ENCODE data around the gene MBD5. TPM values are rescaled to one million over a fixed set of nuclear protein-coding genes. Genes with fewer than 3 reads are reported as not detected.

The MBD5 gene
- total and polyA plus RNA-seq, 2 of the 4 experiments (the other 2 are of a cell fraction): 9.8 to 14.2 TPM

GRCh38 chr2:148533004-148533403 lies 512.1 kb downstream of the MBD5 start:
- Histone ChIP-seq H3K4me1 (ENCODE audit: control insufficient read depth, insufficient read depth, low read length) (no peaks in the 10 kb centered on the region), H3K4me2 (ENCODE audit: low read depth, low read length) (no peak overlapping the region), H4K20me1 (ENCODE audit: insufficient read depth, low read length) (no peaks in the 10 kb centered on the region; the same call in 1 of the 2 replicates), H2AFZ (replicated peaks; ENCODE audit: low read length, poor library complexity) (no peak overlapping the region), H3K14ac (replicated peaks; ENCODE audit: low read depth, low read length) (no peak overlapping the region), H2BK15ac (ENCODE audit: low read depth, low read length) (no peak overlapping the region), H3K18ac (ENCODE audit: low read depth, low read length) (no peak overlapping the region), H2AK5ac (ENCODE audit: low read depth, low read length) (no peak overlapping the region), H4K91ac (ENCODE audit: insufficient read depth, low read depth, low read length) (no peak overlapping the region), H2BK20ac (ENCODE audit: low read depth, low read length) (no peak overlapping the region), H3K9ac (ENCODE audit: low read depth, low read length) (no peak overlapping the region), H3K79me1 (ENCODE audit: low read depth in 1 of 2, low read length in 2 of 2) (no peaks in the 10 kb centered on the region), H2BK5ac (ENCODE audit: low read depth, low read length, poor library complexity, severe bottlenecking) (no peak overlapping the region), H2BK120ac (ENCODE audit: low read depth, low read length) (no peak overlapping the region), H3K56ac (ENCODE audit: extremely low read depth, insufficient read depth, low read length) (no peak overlapping the region), H2AK9ac (replicated peaks; ENCODE audit: low read depth, low read length, poor library complexity) (no peak overlapping the region), H3K9me3 (ENCODE audit: control insufficient read depth, insufficient read depth, low read length) (no peaks in the 10 kb centered on the region), H4K8ac (ENCODE audit: low read depth in 2 of 2, low read length in 2 of 2) (no peak overlapping the region), H3K4me3 (ENCODE audit: insufficient read depth, low read depth, low read length) (no peak overlapping the region), H3K9me1 (ENCODE audit: insufficient read depth, low read length) (no peaks in the 10 kb centered on the region), H3K27ac (ENCODE audit: insufficient read depth, low read length) (no peak overlapping the region), H3K23ac (ENCODE audit: low read depth, low read length) (no peak overlapping the region), H4K5ac (ENCODE audit: low read depth, low read length) (no peak overlapping the region), H3K36me3 (ENCODE audit: control insufficient read depth, insufficient read depth, low read length) (no peaks in the 10 kb centered on the region), H3K4ac (ENCODE audit: low read depth, low read length) (no peak overlapping the region), H3K27me3 (ENCODE audit: control insufficient read depth, insufficient read depth, low read length) (peaks cover 6% of the 10 kb centered on the region)
- intact Hi-C loops (cut with micrococcal nuclease) (loop anchor here (5.0 kb wide), 1 partner anchor 459 kb away; no protein-coding TSS in a partner anchor), in situ Hi-C loops (cut with MboI; ENCODE audit: low sequenced_read_pairs) (no loop called here), dilution Hi-C loops (cut with HindIII; ENCODE audit: low sequenced_read_pairs, unreplicated experiment) (no loop called here)
- WGBS, 2 experiments (ENCODE audit: extremely low coverage in 2 of 2, insufficient read length in 1 of 2): no CpG with 5 or more reads among the region's 8 CpGs
- POLR2A ChIA-PET (ENCODE audit: unreplicated experiment): interaction anchor here (0.5 kb wide), 1 partner anchor 58 kb away, joined by 5 read pairs; no protein-coding TSS in a partner anchor
- ATAC-seq (ENCODE audit: low read depth) (no peak), DNase-seq (no peak)
- CTCF ChIA-PET: no interaction called here
- TF ChIP-seq USF2 (IDR thresholded peaks at IDR 0.05; ENCODE audit: low read depth, low read length): no peak
- no peak for TF ChIP-seq RFX5 (IDR thresholded peaks at IDR 0.05; ENCODE audit: low read depth, low read length)
- TF ChIP-seq CTCF (conservative IDR thresholded peaks at IDR 0.05; ENCODE audit: low read depth, low read length): no peak
- TF ChIP-seq RAD21 (IDR thresholded peaks at IDR 0.05; ENCODE audit: low read length): no peak
- no peak for TF ChIP-seq MAFK (IDR thresholded peaks at IDR 0.05; ENCODE audit: low read depth, low read length)
- TF ChIP-seq SMC3 (IDR thresholded peaks at IDR 0.05; ENCODE audit: low read depth, low read length): no peak
- no peak for TF ChIP-seq MAZ (IDR thresholded peaks at IDR 0.05; ENCODE audit: borderline replicate concordance, low read depth, low read length)
- no peak for TF ChIP-seq MXI1 (IDR thresholded peaks at IDR 0.05; ENCODE audit: borderline replicate concordance, low read depth, low read length)
- no peak for TF ChIP-seq BHLHE40 (IDR thresholded peaks at IDR 0.05; ENCODE audit: low read depth, low read length)
- TF ChIP-seq FOS (IDR thresholded peaks at IDR 0.05; ENCODE audit: low read depth, low read length): no peak
- no peak for TF ChIP-seq CEBPB (IDR thresholded peaks at IDR 0.05; ENCODE audit: low read depth, low read length)
- TF ChIP-seq CHD1 (IDR thresholded peaks at IDR 0.05; ENCODE audit: low read depth, low read length): no peak
- BruUV-seq (replicated peaks): no TSS peak

Data from IMR-90 (cell line).